Activated T-cell treated with anti-CD3 and anti-CD28 coated beads for 1 hour (primary cell): ENCODE data around the gene PSMD8.
"Not testable (repeated sequence)": the region's sequence is repeated elsewhere in the genome, so short reads cannot be mapped to it uniquely, and the experiment has no call there.

ENCODE experiments used
- DNase-seq: peaks from one replicate; pipeline ENCODE4 v3.0.0-alpha.2; 2020; ENCODE audit warnings: low read depth

Gene PSMD8

GRCh38 chr19:38362076-38362945, 12.1 kb upstream of the PSMD8 start:
- DNase-seq: peak; percentile 53

- not testable (repeated sequence) for DNase-seq
These were observed 11.3 kb upstream of the PSMD8 start for GRCh38 chr19:38362946-38363688.

GRCh38 chr19:38367041-38367440, 7.3 kb upstream of the PSMD8 start:
- DNase-seq: no peak

GRCh38 chr19:38369584-38369983, 4.8 kb upstream of the PSMD8 start:
- DNase-seq: no peak

- no peak for DNase-seq
These were observed 4.1 kb upstream of the PSMD8 start for GRCh38 chr19:38370299-38370698.

GRCh38 chr19:38371081-38371480, 3.3 kb upstream of the PSMD8 start:
- no peak for DNase-seq

GRCh38 chr19:38373907-38374331, 452 bp upstream of the PSMD8 start:
- no peak for DNase-seq

GRCh38 chr19:38375098-38375493, 725 bp downstream of the PSMD8 start:
- DNase-seq: no peak

GRCh38 chr19:38375748-38376147, 1.4 kb downstream of the PSMD8 start:
- DNase-seq: no peak

- no peak for DNase-seq
These were observed 2.2 kb downstream of the PSMD8 start for GRCh38 chr19:38376576-38376975.

GRCh38 chr19:38377052-38377451, 2.7 kb downstream of the PSMD8 start:
- no peak for DNase-seq

GRCh38 chr19:38378866-38379265, 4.5 kb downstream of the PSMD8 start:
- DNase-seq: no peak

- DNase-seq: no peak
These were observed 6.8 kb downstream of the PSMD8 start for GRCh38 chr19:38381138-38381537.

- no peak for DNase-seq
These were observed 8.8 kb downstream of the PSMD8 start for GRCh38 chr19:38383184-38383583.

- DNase-seq: no peak
These were observed 9.4 kb downstream of the PSMD8 start for GRCh38 chr19:38383743-38384142.

GRCh38 chr19:38384209-38385027, 10.0 kb downstream of the PSMD8 start:
- no peak for DNase-seq

GRCh38 chr19:38385057-38385803, 10.9 kb downstream of the PSMD8 start:
- DNase-seq: no peak

- no peak for DNase-seq
These were observed 11.5 kb downstream of the PSMD8 start for GRCh38 chr19:38385804-38386257.

- DNase-seq: no peak
These were observed 12.1 kb downstream of the PSMD8 start for GRCh38 chr19:38386300-38386970.

- no peak for DNase-seq
These were observed 12.7 kb downstream of the PSMD8 start for GRCh38 chr19:38386971-38387549.
